ENCODE measurements around the gene C16orf82.

DNA sequence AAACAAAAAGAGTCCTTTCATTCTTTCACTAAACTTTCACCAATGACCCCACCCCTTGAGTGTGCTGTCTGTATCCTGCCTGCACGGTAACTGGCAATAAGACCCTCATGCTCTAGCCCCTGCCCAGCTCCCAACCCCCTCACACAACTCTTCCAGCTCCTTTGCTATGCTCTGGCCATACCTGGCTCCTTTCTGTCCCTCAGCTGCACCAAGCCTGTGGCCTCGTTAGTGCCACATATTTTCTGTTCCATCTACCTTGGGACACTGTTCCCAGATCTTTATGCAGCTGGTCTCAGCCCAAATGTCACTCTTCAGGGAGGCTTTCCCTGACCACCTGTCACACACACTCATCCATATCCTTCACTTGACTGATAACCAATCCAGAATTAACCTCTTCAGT is 47.3 kb downstream of the C16orf82 start:
- TF ChIP-seq EP300 (IDR thresholded peaks at IDR 0.05), result no peak
- TF ChIP-seq, protein P1, sequence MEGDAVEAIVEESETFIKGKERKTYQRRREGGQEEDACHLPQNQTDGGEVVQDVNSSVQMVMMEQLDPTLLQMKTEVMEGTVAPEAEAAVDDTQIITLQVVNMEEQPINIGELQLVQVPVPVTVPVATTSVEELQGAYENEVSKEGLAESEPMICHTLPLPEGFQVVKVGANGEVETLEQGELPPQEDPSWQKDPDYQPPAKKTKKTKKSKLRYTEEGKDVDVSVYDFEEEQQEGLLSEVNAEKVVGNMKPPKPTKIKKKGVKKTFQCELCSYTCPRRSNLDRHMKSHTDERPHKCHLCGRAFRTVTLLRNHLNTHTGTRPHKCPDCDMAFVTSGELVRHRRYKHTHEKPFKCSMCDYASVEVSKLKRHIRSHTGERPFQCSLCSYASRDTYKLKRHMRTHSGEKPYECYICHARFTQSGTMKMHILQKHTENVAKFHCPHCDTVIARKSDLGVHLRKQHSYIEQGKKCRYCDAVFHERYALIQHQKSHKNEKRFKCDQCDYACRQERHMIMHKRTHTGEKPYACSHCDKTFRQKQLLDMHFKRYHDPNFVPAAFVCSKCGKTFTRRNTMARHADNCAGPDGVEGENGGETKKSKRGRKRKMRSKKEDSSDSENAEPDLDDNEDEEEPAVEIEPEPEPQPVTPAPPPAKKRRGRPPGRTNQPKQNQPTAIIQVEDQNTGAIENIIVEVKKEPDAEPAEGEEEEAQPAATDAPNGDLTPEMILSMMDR (IDR thresholded peaks at IDR 0.05), result no peak
- no peak for TF ChIP-seq POLR2A (IDR thresholded peaks at IDR 0.05)

Measured in gastroesophageal sphincter (tissue), 3 donors.